ENCODE data around the gene CHST9. TPM values are rescaled to one million over a fixed set of nuclear protein-coding genes. Genes with fewer than 3 reads are reported as not detected.

CHST9 gene
- total RNA-seq, 1 experiment from 2014 or later, result not detected

DNA sequence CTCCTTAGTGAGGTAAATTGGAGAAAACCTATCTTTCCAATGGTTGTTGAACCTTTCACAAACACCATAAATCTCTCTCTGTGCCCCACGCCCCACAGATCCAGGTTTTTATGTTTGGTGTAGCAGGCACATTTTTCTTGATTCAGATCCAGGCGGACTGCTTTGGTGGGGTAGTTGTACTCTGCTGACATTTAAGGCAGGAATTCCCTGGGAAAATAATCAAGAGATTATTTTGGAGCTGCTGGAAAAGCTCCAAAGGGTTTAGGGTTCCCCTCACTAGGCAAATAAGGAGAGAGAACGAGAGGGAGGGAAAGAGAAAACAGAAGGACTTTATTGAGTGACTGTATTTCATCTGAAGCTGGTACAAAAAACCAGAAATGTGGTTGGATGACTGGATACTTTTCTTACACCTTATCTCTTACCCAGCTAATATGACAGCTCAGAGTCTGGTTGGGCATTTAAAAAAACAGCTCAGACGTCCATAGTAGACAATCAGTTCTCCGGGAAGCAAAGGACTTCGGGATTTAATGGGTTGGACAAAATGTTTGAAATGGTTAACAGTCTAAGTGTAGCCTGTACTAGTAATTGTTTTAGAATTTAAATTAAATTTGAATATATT is 316.0 kb downstream of the CHST9 start:
- DNase-seq (ENCODE audit: low read depth), result no peak

DNA sequence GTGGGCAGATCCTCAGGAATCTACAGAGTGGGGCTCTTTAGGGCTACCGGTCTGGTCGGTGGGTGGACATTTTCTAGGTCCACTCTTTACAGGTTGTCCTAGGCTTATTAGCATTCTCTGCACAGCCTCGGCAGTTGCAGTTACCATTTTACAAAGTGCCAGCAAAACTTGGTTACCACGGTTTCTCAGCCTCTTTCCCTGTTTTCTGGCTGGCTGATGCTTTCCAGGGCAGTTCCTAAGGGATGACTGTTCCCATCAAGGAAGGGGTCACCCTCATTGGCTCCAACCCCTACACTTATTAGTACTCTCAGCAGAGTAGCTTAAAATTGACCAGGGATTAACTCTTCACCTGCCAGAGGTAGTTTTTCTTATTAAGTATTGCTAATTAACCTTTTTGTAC is 317.6 kb downstream of the CHST9 start:
- no peak for DNase-seq (ENCODE audit: low read depth)

DNA sequence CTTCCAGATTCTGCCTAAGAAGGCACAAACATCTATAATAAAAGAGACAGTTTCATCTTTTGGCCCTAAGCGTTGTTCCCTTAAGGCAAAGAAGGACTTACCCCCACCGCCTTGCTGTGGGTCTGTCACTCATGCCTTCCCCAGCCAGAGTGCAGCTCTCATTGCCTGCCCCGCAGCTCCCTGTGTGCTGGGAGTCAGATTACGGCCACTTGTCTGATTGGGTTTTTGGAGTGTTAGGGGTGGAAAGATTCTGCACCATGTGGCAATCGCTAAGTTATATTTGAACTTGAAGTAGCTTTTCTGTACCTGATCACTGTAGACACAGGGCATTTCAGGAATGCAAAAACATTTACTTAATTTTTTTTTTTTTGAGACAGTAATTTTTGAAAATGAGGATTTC is 319.6 kb downstream of the CHST9 start, which contains the start of gene AQP4:
AQP4 (minus strand) TSS at position 151 of the 400 bp plus-strand sequence; CDS start at position 133, 18 bp downstream.
- no peak for DNase-seq (ENCODE audit: low read depth)

DNA sequence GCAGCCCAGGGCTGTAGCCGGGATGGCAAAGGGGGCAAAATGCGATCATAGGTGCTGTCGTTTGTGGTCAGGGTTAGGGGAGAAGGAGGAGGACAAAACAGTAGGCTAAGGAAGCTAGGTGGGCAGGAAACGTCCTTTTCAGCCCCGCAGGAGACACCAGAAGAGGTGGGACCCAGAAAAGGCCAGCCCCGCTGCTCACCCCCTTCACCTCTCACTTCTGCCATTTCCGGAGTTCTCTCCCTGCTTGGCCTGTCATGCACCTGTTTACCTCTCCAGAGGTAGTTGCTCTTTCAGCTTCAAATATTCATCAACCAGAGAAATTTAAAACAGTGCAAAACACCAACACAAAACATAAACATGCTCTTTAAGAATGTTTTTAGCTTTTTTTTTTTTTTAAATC is 320.4 kb downstream of the CHST9 start:
- no peak for DNase-seq (ENCODE audit: low read depth)

DNA sequence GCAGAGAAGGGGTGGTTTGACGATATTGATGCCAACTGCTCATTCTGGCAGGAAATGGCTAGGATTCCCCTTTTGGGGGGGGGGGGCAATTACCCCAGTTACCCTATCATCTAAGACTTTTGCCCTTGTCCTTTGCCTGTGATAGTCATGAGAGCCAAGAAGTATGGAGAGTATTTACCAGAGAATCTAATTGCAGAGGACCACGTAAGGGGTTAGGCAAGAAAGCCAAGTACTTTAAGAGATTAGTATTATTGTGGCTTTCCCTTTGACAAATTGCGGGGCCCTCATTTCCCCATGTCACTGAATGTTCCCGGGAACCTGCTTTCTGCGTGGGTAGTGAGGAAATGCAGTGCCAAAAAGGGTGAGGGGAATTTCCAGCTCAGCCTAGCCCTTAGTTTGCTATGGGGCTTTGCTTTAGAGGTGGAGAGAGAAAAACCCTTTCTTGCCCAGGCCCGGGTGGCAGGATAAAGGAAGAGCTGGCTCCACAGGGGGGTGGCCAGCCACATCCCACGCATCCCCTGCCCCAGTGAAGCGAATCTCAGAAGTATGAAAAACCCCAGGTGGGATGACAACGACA is 321.1 kb downstream of the CHST9 start:
- no peak for DNase-seq (ENCODE audit: low read depth)

DNA sequence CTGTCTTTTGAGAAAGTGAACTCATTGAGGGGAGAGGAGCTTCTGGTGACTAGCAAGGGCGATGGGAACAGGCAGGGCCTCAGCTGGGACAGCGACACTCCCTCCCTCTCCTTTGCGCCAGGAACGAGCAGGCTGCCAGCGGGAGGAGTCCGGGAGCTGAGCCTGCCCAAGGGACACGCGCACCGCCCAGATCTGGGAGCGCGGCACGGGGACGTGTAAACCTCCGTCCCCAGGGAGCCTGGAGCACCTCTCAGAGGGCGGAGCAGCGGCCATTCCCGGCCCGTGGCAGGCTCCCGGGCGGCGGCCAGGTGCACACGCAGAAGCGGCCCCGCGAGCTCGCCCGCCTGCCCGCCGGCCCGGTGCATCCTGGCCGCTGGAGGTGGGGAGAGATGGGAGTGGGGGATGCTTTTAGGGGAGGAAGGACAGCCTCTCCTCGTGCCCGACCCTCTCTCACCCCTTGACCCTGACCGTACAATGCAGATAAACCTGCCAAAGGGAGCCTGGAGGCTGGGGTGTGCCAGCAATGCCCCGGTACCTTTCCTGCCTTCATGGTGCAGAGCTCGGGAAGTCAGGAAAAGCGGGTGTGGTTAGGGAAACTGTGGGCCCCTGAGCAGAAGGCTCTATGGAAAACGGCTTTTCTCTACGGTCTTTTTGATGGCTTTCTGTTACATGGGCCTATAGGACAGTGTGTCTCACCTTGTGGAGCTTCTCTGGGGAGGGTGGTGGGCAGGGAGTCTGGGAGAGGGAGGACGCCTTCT is 321.8 kb downstream of the CHST9 start:
- DNase-seq (ENCODE audit: low read depth), result no peak

DNA sequence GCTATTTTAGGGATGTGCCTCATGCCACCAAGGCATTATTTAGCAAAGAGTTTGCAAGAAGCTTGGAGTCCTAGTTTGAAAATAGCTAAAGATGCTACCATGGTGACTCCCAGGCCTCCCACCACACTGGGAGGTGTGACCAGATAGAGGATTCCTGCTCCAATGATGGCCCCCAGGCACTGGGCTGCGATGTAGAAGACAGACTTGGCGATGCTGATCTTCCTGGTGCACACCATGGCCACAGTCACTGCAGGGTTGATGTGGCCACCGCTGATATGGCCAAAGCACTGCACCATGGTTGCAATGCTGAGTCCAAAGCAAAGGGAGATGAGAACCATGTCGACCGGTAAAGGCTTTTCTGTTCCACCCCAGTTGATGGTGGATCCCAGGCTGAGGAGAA is 323.0 kb downstream of the CHST9 start:
- DNase-seq (ENCODE audit: low read depth), result no peak
